Gastroesophageal sphincter (tissue), 3 donors: ENCODE data around the gene GPR183.

Experiments used
- CTCF ChIP-seq, 4 experiments: fragments of 200-600 bp in 2 of 4; fragments of 450-650 bp in 2 of 4; sonication (generic) in 1 of 4; IDR thresholded peaks; one replicate each; pipeline ENCODE4 v1.5.1; 2017 to 2019; ENCODE audit warnings: antibody characterized with exemption in 4 of 4, mild to moderate bottlenecking in 2 of 4, moderate library complexity in 2 of 4
- EP300 ChIP-seq: sonication (generic); formaldehyde crosslinking; IDR thresholded peaks from one replicate; pipeline ENCODE4 v1.6.1; 2017; ENCODE audit warnings: antibody characterized with exemption, mild to moderate bottlenecking
- POLR2A ChIP-seq, 2 donors: fragments of 450-650 bp; IDR thresholded peaks; one replicate each; pipeline ENCODE4 v1.6.1; 2017; ENCODE audit warnings: antibody characterized with exemption in 2 of 2, mild to moderate bottlenecking in 2 of 2, moderate library complexity in 1 of 2
- POLR2AphosphoS5 ChIP-seq: sonication (generic); formaldehyde crosslinking; IDR thresholded peaks from one replicate; pipeline ENCODE4 v1.6.1; 2017; ENCODE audit warnings: antibody characterized with exemption

- no peak for TF ChIP-seq CTCF (IDR thresholded peaks at IDR 0.05)
- no peak for TF ChIP-seq POLR2A (IDR thresholded peaks at IDR 0.05)
- TF ChIP-seq POLR2AphosphoS5: no peak
- TF ChIP-seq EP300: no peak
Observed at GRCh38 chr13:99263126-99263785, 43.9 kb downstream of the GPR183 start.
